ENCODE data around the gene CAND2.
A peak's percentile ranks its signal among the peaks of the same experiment; 100 is the strongest.
"Not testable (repeated sequence)": the region's sequence is repeated elsewhere in the genome, so short reads cannot be mapped to it uniquely, and the experiment has no call there.

The CAND2 gene

GRCh38 chr3:12862387-12862786, 65.9 kb downstream of the CAND2 start:
- DNase-seq (ENCODE audit: low spot score): no peak

GRCh38 chr3:12865271-12865670, 68.8 kb downstream of the CAND2 start:
- DNase-seq (ENCODE audit: low spot score): no peak

- no peak for DNase-seq (ENCODE audit: low spot score)
Measured at GRCh38 chr3:12866836-12867235, 70.4 kb downstream of the CAND2 start.

- peak; percentile 91 for DNase-seq (ENCODE audit: low spot score)
Measured at GRCh38 chr3:12868039-12869034, 71.9 kb downstream of the CAND2 start.

- no peak for DNase-seq (ENCODE audit: low spot score)
Measured at GRCh38 chr3:12869035-12869621, 72.6 kb downstream of the CAND2 start.

- DNase-seq (ENCODE audit: low spot score): peak; percentile 89
Measured at GRCh38 chr3:12870942-12871341, 74.5 kb downstream of the CAND2 start.

- DNase-seq (ENCODE audit: low spot score): no peak
Measured at GRCh38 chr3:12871404-12871983, 75.0 kb downstream of the CAND2 start.

- peak; percentile 62 for DNase-seq (ENCODE audit: low spot score)
Measured at GRCh38 chr3:12875857-12876836, 79.7 kb downstream of the CAND2 start.

- DNase-seq (ENCODE audit: low spot score): no peak
Measured at GRCh38 chr3:12877040-12877439, 80.6 kb downstream of the CAND2 start.

- no peak for DNase-seq (ENCODE audit: low spot score)
Measured at GRCh38 chr3:12878141-12878574, 81.7 kb downstream of the CAND2 start.

GRCh38 chr3:12878758-12879157, 82.3 kb downstream of the CAND2 start:
- not testable (repeated sequence) for DNase-seq (ENCODE audit: low spot score)

GRCh38 chr3:12879191-12879815, 82.8 kb downstream of the CAND2 start:
- no peak for DNase-seq (ENCODE audit: low spot score)

- not testable (repeated sequence) for DNase-seq (ENCODE audit: low spot score)
Measured at GRCh38 chr3:12881858-12882257, 85.4 kb downstream of the CAND2 start.

GRCh38 chr3:12882336-12883310, 86.1 kb downstream of the CAND2 start:
- no peak for DNase-seq (ENCODE audit: low spot score)

GRCh38 chr3:12884186-12884680, 87.8 kb downstream of the CAND2 start:
- DNase-seq (ENCODE audit: low spot score): peak; percentile 64

Measured in AG20443 (cell line).